ENCODE measurements around the gene CHST8. TPM values are rescaled to one million over a fixed set of nuclear protein-coding genes. Genes with fewer than 3 reads are reported as not detected.

CHST8 gene
- total and polyA plus RNA-seq, 2 experiments from 2014 or later = 9.3 to 38.2 TPM

DNA sequence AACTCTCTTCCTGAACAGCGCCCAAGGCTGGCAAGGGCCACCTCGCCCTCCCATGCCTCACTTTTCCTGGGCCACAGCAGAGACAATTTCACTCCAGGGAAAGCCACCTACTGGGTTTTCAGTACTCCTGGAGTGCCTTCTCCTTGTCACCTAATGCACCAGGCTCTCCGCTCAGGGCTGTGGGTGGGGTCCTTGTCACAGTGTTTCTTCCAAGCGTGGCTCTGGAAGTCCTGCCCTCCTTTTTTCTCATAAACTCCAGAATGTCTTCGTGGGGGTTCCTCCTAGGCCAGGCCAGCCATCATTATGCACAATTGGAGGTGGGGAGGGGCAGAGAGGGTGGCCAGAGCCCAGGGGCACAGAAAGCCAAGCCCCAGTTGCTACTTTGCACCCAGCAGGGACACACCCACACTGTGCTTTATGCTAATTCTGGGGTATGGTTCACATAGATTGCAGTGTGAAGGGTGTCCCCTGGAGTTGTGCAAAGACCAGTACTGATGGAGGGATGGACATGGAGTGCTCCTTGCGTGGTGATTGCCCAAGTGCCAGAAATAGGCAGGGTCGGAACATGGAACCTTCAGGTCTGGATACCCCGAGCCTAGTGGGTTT is 78.8 kb downstream of the CHST8 start:
- no peaks in the 10 kb centered on the region for H3K79me2 ChIP-seq (replicated peaks; ENCODE audit: insufficient read depth)
- no peak for TF ChIP-seq STAT1 (IDR thresholded peaks at IDR 0.05; ENCODE audit: unreplicated experiment)
- TF ChIP-seq, protein P1, sequence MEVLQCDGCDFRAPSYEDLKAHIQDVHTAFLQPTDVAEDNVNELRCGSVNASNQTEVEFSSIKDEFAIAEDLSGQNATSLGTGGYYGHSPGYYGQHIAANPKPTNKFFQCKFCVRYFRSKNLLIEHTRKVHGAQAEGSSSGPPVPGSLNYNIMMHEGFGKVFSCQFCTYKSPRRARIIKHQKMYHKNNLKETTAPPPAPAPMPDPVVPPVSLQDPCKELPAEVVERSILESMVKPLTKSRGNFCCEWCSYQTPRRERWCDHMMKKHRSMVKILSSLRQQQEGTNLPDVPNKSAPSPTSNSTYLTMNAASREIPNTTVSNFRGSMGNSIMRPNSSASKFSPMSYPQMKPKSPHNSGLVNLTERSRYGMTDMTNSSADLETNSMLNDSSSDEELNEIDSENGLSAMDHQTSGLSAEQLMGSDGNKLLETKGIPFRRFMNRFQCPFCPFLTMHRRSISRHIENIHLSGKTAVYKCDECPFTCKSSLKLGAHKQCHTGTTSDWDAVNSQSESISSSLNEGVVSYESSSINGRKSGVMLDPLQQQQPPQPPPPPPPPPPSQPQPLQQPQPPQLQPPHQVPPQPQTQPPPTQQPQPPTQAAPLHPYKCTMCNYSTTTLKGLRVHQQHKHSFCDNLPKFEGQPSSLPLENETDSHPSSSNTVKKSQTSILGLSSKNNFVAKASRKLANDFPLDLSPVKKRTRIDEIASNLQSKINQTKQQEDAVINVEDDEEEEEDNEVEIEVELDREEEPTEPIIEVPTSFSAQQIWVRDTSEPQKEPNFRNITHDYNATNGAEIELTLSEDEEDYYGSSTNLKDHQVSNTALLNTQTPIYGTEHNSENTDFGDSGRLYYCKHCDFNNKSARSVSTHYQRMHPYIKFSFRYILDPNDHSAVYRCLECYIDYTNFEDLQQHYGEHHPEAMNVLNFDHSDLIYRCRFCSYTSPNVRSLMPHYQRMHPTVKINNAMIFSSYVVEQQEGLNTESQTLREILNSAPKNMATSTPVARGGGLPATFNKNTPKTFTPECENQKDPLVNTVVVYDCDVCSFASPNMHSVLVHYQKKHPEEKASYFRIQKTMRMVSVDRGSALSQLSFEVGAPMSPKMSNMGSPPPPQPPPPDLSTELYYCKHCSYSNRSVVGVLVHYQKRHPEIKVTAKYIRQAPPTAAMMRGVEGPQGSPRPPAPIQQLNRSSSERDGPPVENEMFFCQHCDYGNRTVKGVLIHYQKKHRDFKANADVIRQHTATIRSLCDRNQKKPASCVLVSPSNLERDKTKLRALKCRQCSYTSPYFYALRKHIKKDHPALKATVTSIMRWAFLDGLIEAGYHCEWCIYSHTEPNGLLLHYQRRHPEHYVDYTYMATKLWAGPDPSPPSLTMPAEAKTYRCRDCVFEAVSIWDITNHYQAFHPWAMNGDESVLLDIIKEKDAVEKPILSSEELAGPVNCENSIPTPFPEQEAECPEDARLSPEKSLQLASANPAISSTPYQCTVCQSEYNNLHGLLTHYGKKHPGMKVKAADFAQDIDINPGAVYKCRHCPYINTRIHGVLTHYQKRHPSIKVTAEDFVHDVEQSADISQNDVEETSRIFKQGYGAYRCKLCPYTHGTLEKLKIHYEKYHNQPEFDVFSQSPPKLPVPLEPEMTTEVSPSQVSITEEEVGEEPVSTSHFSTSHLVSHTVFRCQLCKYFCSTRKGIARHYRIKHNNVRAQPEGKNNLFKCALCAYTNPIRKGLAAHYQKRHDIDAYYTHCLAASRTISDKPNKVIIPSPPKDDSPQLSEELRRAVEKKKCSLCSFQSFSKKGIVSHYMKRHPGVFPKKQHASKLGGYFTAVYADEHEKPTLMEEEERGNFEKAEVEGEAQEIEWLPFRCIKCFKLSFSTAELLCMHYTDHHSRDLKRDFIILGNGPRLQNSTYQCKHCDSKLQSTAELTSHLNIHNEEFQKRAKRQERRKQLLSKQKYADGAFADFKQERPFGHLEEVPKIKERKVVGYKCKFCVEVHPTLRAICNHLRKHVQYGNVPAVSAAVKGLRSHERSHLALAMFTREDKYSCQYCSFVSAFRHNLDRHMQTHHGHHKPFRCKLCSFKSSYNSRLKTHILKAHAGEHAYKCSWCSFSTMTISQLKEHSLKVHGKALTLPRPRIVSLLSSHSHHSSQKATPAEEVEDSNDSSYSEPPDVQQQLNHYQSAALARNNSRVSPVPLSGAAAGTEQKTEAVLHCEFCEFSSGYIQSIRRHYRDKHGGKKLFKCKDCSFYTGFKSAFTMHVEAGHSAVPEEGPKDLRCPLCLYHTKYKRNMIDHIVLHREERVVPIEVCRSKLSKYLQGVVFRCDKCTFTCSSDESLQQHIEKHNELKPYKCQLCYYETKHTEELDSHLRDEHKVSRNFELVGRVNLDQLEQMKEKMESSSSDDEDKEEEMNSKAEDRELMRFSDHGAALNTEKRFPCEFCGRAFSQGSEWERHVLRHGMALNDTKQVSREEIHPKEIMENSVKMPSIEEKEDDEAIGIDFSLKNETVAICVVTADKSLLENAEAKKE (CRISPR knock-in tag; IDR thresholded peaks at IDR 0.05) = no peak
- TF ChIP-seq ZNF114 (CRISPR knock-in tag; IDR thresholded peaks at IDR 0.05) = no peak
- no peak for TF ChIP-seq JUNB (IDR thresholded peaks at IDR 0.05; ENCODE audit: unreplicated experiment)
- TF ChIP-seq, protein P2, sequence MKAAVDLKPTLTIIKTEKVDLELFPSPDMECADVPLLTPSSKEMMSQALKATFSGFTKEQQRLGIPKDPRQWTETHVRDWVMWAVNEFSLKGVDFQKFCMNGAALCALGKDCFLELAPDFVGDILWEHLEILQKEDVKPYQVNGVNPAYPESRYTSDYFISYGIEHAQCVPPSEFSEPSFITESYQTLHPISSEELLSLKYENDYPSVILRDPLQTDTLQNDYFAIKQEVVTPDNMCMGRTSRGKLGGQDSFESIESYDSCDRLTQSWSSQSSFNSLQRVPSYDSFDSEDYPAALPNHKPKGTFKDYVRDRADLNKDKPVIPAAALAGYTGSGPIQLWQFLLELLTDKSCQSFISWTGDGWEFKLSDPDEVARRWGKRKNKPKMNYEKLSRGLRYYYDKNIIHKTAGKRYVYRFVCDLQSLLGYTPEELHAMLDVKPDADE (IDR thresholded peaks at IDR 0.05) = no peak
- TF ChIP-seq, protein P3, sequence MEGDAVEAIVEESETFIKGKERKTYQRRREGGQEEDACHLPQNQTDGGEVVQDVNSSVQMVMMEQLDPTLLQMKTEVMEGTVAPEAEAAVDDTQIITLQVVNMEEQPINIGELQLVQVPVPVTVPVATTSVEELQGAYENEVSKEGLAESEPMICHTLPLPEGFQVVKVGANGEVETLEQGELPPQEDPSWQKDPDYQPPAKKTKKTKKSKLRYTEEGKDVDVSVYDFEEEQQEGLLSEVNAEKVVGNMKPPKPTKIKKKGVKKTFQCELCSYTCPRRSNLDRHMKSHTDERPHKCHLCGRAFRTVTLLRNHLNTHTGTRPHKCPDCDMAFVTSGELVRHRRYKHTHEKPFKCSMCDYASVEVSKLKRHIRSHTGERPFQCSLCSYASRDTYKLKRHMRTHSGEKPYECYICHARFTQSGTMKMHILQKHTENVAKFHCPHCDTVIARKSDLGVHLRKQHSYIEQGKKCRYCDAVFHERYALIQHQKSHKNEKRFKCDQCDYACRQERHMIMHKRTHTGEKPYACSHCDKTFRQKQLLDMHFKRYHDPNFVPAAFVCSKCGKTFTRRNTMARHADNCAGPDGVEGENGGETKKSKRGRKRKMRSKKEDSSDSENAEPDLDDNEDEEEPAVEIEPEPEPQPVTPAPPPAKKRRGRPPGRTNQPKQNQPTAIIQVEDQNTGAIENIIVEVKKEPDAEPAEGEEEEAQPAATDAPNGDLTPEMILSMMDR (conservative IDR thresholded peaks at IDR 0.05; ENCODE audit: low read depth in 2 of 2) = no peak
- no peak for TF ChIP-seq ZNF331 (CRISPR knock-in tag; IDR thresholded peaks at IDR 0.05; ENCODE audit: low read depth)
- TF ChIP-seq CREB1 (CRISPR knock-in tag; IDR thresholded peaks at IDR 0.05; ENCODE audit: low read depth) = no peak
- TF ChIP-seq EZH2 (IDR thresholded peaks at IDR 0.05; ENCODE audit: low read depth, unreplicated experiment) = no peak
- no peak for TF ChIP-seq NANOG (IDR thresholded peaks at IDR 0.05; ENCODE audit: borderline replicate concordance)
- no peak for TF ChIP-seq POLR2AphosphoS5 (IDR thresholded peaks at IDR 0.05; ENCODE audit: low read depth)
- TF ChIP-seq EZH2phosphoT487 (IDR thresholded peaks at IDR 0.05; ENCODE audit: unreplicated experiment) = no peak
- TF ChIP-seq, protein P4, sequence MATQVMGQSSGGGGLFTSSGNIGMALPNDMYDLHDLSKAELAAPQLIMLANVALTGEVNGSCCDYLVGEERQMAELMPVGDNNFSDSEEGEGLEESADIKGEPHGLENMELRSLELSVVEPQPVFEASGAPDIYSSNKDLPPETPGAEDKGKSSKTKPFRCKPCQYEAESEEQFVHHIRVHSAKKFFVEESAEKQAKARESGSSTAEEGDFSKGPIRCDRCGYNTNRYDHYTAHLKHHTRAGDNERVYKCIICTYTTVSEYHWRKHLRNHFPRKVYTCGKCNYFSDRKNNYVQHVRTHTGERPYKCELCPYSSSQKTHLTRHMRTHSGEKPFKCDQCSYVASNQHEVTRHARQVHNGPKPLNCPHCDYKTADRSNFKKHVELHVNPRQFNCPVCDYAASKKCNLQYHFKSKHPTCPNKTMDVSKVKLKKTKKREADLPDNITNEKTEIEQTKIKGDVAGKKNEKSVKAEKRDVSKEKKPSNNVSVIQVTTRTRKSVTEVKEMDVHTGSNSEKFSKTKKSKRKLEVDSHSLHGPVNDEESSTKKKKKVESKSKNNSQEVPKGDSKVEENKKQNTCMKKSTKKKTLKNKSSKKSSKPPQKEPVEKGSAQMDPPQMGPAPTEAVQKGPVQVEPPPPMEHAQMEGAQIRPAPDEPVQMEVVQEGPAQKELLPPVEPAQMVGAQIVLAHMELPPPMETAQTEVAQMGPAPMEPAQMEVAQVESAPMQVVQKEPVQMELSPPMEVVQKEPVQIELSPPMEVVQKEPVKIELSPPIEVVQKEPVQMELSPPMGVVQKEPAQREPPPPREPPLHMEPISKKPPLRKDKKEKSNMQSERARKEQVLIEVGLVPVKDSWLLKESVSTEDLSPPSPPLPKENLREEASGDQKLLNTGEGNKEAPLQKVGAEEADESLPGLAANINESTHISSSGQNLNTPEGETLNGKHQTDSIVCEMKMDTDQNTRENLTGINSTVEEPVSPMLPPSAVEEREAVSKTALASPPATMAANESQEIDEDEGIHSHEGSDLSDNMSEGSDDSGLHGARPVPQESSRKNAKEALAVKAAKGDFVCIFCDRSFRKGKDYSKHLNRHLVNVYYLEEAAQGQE (IDR thresholded peaks at IDR 0.05; ENCODE audit: unreplicated experiment) = no peak

More for the DNA sequence above, 78.8 kb downstream of the CHST8 start:
- H3K27me3 ChIP-seq (ENCODE audit: insufficient read depth) = no peaks in the 10 kb centered on the region
- H3K9me2 ChIP-seq (ENCODE audit: insufficient read depth) = no peaks in the 10 kb centered on the region
- no peaks in the 10 kb centered on the region for H3K9me3 Mint-ChIP-seq
- no peaks in the 10 kb centered on the region; the same call in 1 of the 2 replicates for H4K20me1 ChIP-seq (replicated peaks; ENCODE audit: insufficient read depth)
- no peaks in the 10 kb centered on the region for H3F3A ChIP-seq (replicated peaks; ENCODE audit: low read depth)
- no peak overlapping the region for H3K27ac Mint-ChIP-seq
- H3K27me3 Mint-ChIP-seq (ENCODE audit: insufficient read depth, low read depth, poor library complexity) = no peaks in the 10 kb centered on the region
- H3K36me3 ChIP-seq (ENCODE audit: insufficient read depth) = no peaks in the 10 kb centered on the region; the same call in 1 of the 2 replicates
- no peak overlapping the region for H3K4me3 Mint-ChIP-seq
- H3K36me3 Mint-ChIP-seq (ENCODE audit: low read depth) = no peaks in the 10 kb centered on the region
- 0 out of 2 replicates have a peak, but pooled peaks cover 5% of the 10 kb centered on the region for H3K4me1 ChIP-seq (ENCODE audit: insufficient read depth)
- H2AFZ ChIP-seq = no peak overlapping the region
- H3K4me1 Mint-ChIP-seq = peaks cover 25% of the 10 kb centered on the region
- no peak overlapping the region for H3K4me2 ChIP-seq
- no peak overlapping the region for H3K4me3 ChIP-seq
- H3K27ac ChIP-seq (ENCODE audit: low read depth) = no peak overlapping the region
- DNase-seq (ENCODE audit: low spot score) (no peak), ATAC-seq (no peak)

Data from GM23338 (cell line).